Cardiac septum (tissue), 1 donor: ENCODE measurements around the gene RHOJ. TPM values are rescaled to one million over a fixed set of nuclear protein-coding genes. Genes with fewer than 3 reads are reported as not detected.

Experiments used
- DNase-seq: peaks from one replicate; pipeline ENCODE4 v3.0.0-alpha.2; 2020; ENCODE audit warnings: low spot score
- intact Hi-C: fragments of 100-400 bp; cut with DNase I; formaldehyde crosslinking; loops from one replicate; pipeline ENCODE4 v1.14.0; 2022
- total RNA-seq: library from RNA; stranded (reverse); fragmentation: NEBNext Ultra II Directional; extraction: Animal tissue kit (Norgen Biotek cat#: 25700); gene quantifications from one replicate; pipeline ENCODE4 v1.2.1, GENCODE V29; 2021
- donor health status: DM: no; HTN: no; CAD: no.

The RHOJ gene
- total RNA-seq, 1 donor from 2014 or later, result 14.7 TPM

DNA sequence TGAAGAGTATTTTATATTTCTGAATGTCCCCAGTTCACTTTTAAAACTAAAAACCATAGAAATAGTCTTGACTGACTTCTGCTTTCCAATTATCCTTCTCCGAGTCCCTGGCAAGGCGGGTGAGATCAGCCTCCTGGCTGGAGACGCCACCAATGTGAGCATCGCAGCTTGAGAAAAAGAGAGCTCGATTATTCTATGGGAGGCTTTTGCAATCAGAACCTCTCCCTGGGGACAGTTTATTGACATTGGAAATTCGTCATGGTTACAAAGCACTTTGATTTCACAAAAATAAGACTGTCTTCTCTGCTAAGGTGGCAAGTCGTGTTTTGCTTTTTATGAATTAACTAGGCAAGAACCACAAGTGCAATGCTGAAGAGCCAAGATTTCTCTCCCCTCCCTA, 138.1 kb downstream of the RHOJ start:
- intact Hi-C loops, result no loop called here
- DNase-seq, result no peak

Other genes starting within 250 kb of the RHOJ start
- gene KCNH5, start 159.0 kb upstream of the RHOJ start, total RNA-seq, result not detected
- not detected for gene GPHB5, start 114.5 kb downstream of the RHOJ start, total RNA-seq